SKM-1 treated with dmso at 0.1 percent for 144 hours (cell line): Measurements from ENCODE around the gene NUP210.
"Not testable (repeated sequence)": the region's sequence is repeated elsewhere in the genome, so short reads cannot be mapped to it uniquely, and the experiment has no call there.

Experiments used
- DNase-seq: peaks from one replicate; lab custom pipeline; 2025; ENCODE audit not compliant: unreplicated experiment; lab: John Stamatoyannopoulos, UW

NUP210 gene

DNA sequence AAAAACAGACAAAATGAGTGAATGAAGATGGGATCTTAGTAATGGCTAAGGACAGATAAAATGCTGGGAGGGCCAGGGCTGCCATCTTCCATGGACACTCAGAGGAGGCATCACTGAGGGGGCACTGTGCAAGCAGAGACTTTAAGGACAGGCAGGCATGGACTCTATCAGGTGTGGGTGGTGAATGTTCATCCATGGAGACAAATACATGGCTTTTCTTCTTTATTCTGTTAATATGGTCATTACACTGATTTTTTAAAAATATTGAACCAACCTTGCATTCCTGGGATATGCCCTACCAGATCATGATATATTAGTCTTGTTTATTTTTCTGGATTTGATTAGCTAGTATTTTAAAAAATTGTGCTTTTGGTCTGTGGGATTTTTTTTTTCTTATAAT, 12.2 kb downstream of the NUP210 start:
- DNase-seq = no peak

DNA sequence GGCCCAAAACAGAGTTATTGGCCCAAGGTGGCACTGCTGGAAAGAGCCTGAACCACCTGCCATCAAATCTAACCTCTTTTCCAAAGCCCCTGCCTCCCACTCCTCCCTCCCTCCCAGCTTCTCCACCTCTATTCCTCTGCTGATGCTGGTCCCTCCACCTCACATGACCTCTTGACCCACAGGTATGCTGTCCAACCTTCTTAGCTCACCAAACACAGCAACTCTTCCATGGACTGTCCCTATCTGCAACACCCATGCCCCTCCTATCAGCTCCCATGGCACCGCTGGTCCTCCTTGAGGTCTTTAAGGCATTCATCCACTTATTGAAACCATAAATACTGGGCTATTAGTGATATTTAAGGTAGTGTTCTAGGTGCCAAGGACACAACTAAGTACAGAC, 12.6 kb downstream of the NUP210 start:
- no peak for DNase-seq

DNA sequence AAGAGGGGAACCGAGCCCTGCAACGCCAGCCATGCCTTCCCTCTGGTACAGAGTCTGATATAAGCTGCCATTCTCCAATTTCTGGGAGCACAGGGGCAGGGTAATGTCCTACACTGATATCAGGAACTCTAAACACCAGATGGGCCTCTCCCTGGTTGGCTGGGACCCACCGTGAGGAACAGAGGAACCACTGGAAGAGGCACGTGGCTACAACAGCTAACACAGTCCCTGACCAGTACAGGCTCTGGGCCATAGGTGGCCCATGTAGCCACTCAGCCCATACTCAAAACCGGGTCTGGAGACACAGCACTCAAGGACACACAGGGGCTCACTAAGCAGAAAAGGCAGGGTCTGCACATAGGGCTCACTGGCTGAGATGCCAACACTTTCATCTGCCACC, 13.9 kb downstream of the NUP210 start:
- no peak for DNase-seq

DNA sequence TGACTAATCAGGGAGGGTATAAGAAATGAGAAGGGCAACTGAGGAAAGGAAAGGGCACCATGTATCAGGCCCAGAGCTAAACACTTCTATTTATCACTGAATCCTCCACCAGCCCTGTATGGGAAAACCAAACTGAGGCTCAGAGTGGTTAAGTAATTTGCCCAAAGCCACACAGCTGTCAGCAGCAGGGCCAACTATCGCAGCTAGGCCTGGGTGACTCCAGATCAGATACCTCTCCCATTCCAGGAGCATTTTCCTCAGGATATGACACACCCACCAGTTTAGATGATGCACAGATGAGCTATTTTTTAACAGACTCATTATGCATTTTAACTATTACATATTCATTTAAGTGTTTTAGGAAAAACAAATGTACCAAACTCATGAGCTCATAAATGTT, 14.5 kb downstream of the NUP210 start:
- no peak for DNase-seq

DNA sequence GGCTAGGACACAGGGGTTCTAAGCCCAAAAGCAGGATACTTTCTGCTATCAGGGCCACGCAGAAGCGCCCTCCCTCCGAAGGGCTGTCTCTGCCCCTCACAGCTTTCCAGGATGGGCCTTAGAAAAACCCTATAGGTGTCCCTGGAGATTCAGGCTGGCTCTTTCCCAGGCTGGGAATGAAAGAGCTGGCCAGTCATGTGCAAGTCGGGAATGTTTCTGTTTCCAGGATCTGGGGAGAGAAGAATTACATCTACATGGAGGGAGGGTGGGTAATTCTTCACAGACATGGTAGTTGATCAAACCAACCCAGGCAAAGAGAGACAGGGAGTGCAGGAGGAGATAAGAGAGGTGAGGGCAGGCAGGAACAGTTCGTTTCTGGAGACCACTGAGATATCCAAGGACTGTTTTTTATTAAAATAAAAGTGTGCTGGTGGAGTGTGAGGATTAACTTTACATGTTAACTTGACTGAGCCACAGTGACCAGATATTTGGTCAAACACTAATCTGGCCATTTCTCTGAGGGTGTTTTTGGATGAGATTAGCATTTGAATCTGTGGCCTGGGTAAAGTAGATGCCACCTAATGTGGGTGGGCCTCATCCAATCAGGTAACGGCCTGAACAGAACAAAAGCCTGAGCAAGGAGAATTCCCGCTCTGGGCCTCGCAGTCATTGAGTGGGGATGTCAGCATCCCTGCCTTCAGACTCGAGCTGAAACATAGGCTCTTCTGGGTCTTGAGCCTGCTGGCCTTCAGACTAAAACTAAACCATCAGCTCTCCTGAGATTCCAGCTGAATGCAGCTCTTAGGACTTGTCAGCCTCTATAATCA, 15.3 kb downstream of the NUP210 start:
- DNase-seq = no peak

DNA sequence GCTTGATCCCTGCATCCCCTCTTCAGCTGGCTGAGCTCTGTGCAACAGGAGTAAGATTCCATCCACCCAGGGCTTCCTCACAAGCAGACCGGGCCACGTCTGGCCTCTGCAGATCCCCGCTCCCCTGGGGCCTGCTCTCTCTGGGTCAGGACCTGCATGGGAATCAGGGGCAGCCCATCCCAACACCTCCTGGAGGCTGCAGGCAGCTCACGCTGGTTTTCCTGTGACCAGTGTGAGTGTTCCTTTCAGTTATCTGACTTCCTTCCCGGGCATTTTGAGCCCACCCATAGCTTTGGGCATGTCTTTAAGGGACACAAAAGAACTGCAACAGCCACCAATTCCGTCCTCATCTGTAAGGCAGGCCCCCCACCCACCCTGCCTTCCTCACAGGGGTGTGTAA, 16.3 kb downstream of the NUP210 start:
- no peak for DNase-seq

DNA sequence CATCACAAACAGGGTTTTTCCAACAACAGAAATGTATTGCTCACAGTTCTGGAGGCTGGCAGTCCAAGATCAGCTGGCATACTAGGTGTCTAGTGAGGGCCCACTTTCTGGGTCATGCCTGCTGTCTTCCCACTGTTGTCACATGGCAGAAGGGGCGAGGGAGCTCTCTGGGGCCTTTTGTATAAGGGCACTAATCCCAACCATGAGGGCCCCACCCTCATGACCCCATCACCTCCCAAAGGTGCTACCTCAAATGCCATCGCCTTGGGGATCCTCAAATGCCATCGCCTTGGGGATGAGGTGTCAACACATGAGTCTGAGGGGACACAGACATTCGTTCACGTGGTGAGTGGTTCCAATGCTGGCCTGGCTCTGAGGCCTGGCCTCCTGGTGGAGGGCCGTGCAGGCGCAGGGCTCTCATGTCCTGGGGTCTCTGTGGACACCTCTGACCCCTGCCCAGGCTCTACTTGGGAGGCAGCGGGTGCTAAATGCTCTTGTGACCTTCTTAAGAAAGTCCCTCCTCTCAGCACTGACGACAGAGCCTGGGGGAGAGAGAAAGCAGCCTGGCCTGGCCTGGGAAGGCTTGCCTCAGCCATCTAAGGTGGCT, 16.8 kb downstream of the NUP210 start:
- DNase-seq = no peak

DNA sequence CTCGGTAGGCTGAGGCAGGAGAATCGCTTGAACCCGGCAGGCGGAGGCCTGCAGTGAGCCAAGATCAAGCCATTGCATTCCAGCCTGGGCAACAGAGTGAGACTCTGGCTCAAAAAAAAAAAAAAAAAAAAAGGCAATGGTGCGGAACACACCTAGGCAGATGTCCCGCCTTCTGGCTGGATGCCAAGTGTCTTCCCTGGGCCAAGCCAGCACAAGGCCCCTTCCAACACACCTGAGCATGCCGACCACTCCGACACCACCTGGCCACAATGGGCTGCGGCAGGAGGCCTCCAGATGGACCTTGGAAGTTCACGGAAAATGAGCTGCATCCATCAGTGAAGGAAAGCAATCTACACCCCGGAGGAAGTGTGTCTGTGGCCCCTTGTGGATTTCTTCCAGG, 19.0 kb downstream of the NUP210 start:
- no peak for DNase-seq

DNA sequence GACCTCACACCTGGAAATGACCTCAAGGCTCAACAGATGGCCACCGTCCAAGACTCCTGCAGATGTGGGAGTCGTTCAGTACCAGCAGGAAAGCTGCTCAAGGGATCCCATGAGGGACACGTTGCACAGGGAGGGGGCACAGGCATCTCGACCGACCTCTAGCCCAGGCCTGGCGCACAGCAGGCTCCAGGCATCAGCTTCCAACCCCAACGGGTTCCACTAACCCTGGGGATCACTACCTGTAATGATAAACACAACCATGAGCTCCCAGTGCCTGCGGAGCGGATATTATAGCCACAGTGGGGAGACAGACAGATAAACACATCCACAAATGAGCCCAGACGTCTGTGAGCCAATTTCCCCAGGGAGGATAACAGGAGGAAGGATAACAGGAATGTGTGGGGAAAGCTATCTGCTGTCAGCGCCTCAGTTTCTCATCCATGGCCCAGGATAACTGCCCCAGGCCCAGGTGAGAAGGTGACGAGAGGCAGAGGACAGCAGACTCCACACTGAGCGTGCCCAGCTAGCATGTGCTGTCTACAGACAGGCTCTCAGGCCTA, 19.9 kb downstream of the NUP210 start:
- no peak for DNase-seq

DNA sequence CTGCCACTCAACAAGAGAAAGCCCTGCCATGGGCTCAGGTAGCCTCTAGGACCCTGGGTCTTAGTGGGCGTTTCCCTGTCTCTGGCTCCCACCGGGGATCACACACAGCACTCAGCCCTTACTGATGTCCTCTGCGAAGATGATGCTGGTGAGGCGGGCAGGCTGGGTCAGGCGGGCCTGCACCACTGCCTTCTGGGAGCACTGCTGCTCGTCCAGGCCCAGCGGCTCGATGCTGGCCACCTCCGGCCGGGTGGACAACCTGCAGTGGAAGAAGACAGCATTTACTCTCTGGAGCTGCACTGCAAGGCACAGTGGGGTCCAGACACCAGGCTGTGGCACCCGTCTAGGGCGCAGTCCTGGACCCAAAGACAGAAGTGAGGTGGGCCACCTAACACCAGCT, 20.5 kb downstream of the NUP210 start:
- no peak for DNase-seq

DNA sequence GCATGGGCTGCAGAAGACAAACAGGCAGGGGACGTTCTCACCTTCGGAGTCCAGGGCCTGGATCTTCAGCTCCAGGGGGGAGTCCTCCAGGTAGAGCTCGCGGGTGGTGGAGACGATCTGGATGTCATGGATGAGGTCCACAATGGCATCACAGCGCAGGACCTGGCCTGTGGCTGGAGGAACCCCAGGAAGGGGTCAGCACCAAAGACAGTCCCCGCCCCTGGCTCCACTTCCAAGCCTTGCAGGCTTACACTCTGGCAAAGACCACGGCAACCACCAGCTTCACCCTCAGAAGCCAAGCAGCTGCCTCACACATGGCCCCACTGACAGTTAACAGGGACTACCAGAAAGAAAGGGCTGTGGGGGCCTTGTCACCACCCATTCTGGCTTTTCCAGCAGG, 22.8 kb downstream of the NUP210 start:
- no peak for DNase-seq

DNA sequence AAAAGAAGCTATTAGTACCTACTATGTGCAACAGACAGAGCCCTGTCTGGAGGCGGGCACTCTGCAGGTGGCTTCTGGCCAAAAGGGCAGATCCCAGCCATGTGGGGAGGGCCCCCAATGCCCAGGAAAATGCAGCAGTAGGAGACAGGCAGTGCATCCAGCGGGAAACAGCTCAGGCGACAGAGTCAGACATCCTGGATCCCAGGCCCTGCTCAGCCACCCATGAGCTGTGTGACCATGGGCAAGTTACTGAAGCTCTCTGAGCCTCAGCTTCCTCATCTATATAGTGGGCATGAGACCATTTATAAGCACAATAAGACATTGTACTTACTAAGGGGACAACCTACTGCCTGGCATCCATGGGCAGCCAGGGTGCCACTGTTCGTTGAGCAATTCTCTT, 25.8 kb downstream of the NUP210 start:
- DNase-seq = no peak

DNA sequence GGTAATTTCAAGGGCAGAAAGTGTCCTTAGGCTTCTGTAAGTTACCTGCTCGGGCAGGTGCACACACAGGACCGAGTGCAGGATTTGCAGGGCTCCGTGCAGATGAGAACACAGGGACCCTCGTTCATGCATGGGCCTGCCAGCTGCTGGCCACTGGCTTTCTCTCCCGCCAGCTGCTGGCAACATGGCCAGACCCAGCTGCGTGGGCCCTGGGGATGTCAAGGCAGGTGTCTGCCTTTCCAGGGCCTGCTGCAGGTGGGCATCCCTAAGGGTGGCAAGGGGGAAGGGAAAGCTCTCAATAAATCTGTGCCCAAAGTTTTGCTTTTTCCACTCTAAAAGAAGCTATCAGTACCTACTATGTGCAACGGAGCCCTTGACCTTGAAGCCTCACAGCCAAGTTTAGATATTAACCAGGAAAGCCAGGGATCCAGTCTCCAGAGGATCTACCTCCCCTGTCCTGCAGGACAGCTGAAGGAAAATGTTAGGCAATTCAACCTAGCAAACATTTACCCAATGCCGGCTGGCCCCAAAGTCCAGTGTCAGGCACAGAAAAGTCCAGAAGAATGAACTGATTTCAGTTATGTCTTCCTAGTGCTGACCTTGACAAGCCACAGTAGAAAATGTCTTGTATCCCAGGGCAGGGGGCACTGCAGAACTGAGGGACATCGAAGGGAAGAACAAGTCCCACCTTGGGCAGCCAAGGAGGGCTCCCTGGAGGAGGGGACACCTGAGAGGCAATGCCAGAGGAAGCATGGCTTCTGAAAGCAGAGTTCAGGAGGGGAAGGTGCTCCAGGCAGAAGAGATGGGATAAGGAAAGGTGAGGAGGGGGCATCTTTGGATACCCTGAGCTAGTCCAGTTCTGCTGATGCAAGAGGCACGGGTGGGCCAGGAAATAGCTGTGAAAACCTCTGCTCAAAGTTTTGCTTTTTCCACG, 26.4 kb downstream of the NUP210 start:
- DNase-seq = no peak

DNA sequence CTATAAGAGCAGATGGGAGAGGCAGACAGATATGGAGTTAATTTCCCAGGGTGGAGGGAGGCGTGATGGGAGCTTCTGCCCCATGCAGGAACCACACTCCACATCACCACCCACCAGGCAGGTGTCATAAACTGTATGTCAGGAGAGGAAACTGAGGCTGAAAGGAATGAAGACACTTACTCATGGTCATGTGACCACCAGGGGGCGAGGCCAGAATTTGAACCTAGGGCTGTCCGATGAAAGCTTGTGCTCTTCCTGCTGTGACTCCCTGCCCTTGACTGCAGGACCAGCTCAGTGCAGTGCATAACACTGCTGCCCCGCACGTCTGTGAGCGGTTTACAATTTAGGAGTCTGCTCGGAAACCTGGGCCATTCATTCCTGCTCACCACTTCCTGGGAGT, 28.8 kb downstream of the NUP210 start:
- no peak for DNase-seq

DNA sequence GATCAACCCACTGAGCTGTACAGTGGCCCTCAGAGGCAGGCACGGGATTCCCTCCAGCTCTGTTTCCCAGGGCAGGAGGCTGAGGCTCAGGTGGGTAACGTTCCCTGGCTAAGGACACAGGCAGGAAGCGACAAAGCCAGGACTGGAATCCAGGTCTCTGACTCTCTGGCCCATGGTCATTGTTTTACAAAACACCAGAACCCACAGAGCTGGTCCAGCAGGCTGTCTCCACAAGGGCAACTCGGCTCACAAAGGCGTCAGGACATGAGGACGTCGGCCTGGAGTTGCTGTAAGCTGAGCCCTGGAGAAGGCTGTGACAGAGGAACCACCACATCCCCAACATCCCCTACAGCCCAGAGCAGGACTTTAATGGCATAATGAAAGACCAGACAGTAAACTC, 30.7 kb downstream of the NUP210 start:
- DNase-seq = no peak

DNA sequence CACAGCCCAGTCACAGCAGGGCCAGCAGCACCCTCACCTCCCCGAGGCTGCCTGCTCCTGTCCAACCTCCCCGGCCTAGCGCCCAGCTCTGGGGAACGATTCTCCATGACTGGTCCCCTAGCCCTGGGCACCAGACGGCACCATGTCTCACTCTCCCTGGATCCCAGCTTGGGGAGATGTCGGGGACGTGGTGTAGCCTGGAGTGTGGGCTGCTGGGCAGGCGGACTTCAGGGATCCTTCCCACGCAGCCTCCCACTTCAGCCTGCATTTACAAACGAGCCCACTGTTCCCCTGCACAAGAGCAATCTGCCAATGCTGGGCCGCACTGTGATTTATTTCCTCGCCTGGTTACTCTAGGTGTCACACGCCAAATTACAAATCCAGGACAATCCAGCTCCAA, 31.3 kb downstream of the NUP210 start:
- no peak for DNase-seq

DNA sequence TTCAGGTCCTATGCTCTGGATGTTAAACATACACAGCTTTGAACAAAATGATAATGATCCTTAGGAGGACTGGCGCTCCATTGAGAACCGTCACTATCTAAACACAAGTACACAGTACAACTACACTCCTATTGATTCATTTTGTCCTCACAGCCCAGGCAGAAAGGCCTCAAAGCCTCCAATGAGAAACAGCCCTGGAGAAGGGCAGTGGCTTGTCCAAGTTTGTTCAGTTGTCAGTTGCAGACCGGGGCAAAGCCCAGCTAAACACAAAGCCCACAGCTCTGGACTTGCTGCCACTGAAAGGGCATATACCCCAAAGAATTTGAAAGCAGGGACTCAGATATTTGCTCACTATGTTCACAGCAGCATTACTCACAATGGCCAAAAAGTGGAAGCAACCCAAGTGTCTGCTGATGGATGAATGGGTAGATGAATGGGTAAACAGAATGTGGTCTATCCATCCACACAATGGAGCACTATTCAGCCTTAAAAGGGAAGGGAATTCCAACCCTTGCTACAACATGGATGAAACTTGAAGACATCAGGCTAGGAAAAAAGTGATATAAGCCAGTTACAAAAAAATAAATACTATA, 34.7 kb downstream of the NUP210 start:
- no peak for DNase-seq

DNA sequence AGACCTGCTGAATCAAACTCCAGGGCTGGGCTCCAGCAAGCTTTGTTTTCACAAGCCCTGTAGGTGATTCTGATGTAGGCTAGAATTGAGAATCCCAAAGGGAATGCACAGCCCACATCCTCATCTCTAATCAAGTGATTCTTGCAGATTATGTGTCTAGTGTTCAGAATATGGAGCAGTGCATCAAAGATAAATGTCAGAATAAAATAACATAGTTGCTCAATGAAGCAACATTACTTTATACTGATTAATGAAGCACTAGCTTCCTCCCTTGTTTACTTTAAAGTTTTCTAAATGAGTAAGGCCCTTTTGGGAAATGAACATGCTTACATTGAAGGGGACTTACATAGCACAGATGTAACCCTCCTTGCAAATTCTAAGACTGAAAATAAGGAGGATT, 39.2 kb downstream of the NUP210 start:
- no peak for DNase-seq

DNA sequence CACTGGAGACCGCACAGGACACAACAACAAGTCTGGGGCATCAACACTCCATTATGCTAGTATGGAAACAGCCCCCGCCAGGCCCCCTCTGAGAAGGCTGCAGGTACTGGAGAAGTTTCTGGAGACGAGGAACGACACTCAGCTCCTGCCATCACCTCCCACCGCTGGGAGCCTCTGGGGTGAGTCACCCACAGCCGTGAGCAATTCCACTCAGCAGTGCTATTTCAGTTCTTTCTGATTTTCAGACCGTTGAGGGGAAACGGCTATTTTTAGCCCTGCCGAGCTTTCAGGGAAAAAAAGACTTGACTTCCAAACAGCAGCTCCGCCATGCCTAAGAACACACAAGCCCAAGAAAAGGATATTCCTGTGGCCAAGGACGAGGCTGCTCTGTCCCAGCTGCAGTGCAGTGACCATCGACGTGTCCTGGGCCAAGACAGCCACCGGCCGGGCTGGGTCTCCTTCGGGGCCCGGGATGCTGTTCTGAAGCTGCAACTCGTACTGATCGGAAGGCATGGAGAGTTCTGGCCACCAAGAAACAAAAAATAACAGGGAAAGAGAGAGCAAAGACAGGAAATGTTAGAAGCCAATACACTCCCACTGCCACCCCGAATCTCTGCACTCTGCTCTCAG, 40.8 kb downstream of the NUP210 start:
- DNase-seq = no peak

DNA sequence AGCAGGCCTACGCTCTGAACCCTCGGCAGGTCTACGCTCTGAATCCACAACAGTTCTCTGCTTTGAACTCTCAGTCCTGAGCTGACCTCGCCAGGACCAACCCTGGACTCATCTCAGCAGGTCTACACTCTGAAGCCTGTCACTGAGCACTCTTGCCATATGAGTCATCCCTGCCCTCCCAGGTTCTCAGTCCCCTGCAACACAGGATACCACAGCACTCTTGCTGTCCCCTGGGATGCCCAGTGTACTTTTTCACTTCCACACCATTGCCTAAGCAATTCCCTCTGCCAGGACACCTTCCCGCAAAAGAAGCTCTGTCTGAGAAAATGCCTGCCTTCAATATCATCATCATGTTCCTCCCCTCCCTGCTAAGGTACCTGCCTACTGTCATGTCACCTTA, 42.0 kb downstream of the NUP210 start:
- DNase-seq = no peak

DNA sequence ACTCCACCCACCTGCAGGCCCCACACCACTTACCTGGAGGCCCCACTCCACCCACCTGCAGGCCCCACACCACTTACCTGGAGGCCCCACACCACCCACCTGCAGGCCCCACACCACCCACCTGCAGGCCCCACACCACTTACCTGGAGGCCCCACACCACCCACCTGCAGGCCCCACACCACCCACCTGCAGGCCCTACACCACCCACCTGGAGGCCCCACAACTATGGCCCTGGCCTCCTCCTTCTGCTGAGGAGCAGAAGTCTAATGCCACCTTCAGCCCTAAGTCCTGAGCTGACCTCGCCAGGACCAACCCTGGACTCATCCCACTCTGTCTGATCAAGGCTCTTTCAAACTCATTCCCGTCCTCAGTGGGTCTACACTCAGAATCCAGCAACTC, 42.4 kb downstream of the NUP210 start:
- not testable (repeated sequence) for DNase-seq
